GM10847 (cell line): ENCODE data around the gene MALL.

Experiments
- POLR2A ChIP-seq: IDR thresholded peaks from 2 replicates; pipeline ENCODE4 v1.6.1; 2011; ENCODE audit not compliant: insufficient read length; ENCODE audit errors: extremely low read depth

The MALL gene

GRCh38 chr2:110115291-110116032 is at the start of gene MALL:
TSS of gene MALL (minus strand) at chr2:110115822. CDS start at chr2:110115792, 30 bp downstream.
- no peak for TF ChIP-seq POLR2A

- no peak for TF ChIP-seq POLR2A
Measured at GRCh38 chr2:110157153-110157793, 41.7 kb upstream of the MALL start.

GRCh38 chr2:110153416-110153815 is 37.8 kb upstream of the MALL start:
- no peak for TF ChIP-seq POLR2A

GRCh38 chr2:110152943-110153342 is 37.3 kb upstream of the MALL start:
- TF ChIP-seq POLR2A: no peak

- TF ChIP-seq POLR2A: no peak
Measured at GRCh38 chr2:110149330-110150220, 34.0 kb upstream of the MALL start.

GRCh38 chr2:110146945-110147332 is 31.3 kb upstream of the MALL start:
- no peak for TF ChIP-seq POLR2A

- no peak for TF ChIP-seq POLR2A
Measured at GRCh38 chr2:110146183-110146944, 30.7 kb upstream of the MALL start.

- no peak for TF ChIP-seq POLR2A
Measured at GRCh38 chr2:110143982-110144381, 28.4 kb upstream of the MALL start.

GRCh38 chr2:110140401-110140800 is 24.8 kb upstream of the MALL start:
- TF ChIP-seq POLR2A: no peak

GRCh38 chr2:110134025-110134424 is 18.4 kb upstream of the MALL start:
- no peak for TF ChIP-seq POLR2A

- no peak for TF ChIP-seq POLR2A
Measured at GRCh38 chr2:110131166-110131565, 15.5 kb upstream of the MALL start.

- no peak for TF ChIP-seq POLR2A
Measured at GRCh38 chr2:110130757-110131156, 15.1 kb upstream of the MALL start.

GRCh38 chr2:110126906-110127305 is 11.3 kb upstream of the MALL start:
- TF ChIP-seq POLR2A: no peak

GRCh38 chr2:110126086-110126773 is 10.6 kb upstream of the MALL start:
- TF ChIP-seq POLR2A: no peak

- no peak for TF ChIP-seq POLR2A
Measured at GRCh38 chr2:110124939-110125691, 9.5 kb upstream of the MALL start.
